GM19239 (cell line): Measurements from ENCODE around the gene KIAA2012.

Experiments
- DNase-seq: peaks from one replicate; pipeline ENCODE4 v3.0.0; 2011; ENCODE audit warnings: low spot score; ENCODE audit not compliant: insufficient read length
- FAIRE-seq: peaks from 2 replicates; lab custom pipeline; 2011; peaks lifted over from hg19 to GRCh38; lab: Jason Lieb, UNC

Gene KIAA2012

DNA sequence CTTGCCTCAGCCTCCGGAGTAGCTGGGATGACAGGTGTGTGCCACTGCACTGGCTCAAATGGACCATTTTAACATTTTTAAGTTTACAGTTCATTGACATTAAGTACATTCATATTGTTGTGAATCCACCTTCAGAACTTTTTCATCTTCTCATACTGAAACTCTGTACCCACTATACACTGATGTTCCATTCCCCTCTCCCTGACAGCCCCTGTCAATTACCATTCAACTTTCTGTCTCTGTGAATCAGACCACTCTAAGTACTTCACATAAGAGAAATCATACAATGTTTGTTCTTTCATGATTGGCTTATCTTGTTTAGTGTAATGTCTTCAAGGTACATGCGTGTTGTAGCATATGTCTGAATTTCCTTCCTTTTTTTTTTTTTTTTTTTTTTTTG, 1.9 kb upstream of the KIAA2012 start:
- DNase-seq (no peak), FAIRE-seq (no peak)

DNA sequence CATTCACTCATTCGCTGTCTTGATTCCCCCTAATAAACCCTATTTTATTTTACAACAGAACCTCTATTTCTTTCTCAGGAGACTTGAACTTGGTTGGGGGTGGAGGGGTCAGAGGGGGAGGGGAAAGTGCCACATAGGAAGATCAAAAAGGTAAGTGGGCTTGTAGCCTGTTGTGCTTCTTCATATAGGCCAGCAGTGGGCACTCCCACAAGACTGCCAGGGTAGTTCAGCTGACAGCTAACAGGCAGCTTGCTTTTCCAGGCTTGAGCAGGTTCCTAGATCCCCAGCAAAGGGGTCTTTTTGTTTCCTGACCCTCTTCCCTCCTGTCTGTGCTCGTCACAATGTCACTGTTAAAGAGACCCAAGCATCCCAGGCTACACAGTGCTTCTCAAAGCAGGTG, 829 bp upstream of the KIAA2012 start:
- FAIRE-seq (no peak), DNase-seq (no peak)

DNA sequence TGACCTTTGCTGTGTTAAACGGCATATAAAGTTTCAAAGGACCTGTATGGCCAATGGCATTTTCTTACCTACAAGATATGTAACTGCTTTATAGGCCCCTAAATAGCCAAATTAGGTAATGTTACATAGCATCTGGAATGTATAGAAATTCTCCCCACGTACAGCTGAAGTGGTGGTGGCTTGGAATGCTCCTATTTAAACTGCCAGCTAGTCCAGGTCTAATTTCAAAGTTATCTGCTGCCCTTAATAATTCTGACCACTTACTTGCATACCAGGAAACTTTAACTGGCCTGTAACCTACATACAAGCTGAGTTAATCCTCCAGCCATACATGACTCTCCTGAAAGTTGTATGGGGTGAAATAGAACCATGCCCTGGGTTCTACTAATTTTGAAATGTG, 1.3 kb downstream of the KIAA2012 start:
- FAIRE-seq (no peak), DNase-seq (no peak)

DNA sequence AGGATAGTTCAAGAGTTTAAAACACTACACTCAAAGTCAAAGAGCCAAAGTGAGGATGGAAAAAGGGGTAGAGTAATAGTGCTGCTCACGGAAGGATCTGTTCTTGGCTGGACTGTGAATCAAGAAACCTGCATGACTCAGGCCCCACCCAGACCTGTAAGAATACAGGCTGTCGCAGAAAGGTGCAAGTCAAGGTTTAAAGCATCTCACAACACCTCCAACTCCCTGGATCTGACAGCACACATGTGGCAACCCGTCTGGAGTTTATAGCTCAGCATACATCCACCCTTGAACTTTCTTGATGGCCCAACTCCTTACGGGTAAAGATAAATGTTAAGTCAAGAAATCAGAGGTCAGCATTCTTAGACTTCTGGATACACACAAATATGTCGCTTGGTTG, 6.3 kb downstream of the KIAA2012 start:
- DNase-seq (no peak), FAIRE-seq (no peak)

DNA sequence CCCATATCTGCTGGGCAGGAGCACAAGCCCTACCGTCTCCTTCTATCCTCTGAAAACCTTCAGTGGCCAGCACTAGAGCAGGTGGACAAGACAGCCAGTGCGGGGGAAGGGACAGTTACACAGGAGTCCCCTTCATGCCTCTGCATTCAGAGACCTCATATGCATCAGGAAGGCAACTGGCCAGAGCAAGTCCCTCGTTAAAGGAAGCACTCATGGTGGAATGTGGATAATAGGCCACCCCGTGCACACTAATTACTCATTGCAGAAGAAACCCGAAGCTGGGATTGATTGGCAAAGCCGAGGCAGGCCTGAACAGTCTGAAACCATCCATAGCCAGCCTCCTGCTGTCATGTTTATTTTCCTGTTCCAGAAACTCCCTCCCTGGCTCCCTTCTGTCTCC, 11.2 kb downstream of the KIAA2012 start:
- no peak for FAIRE-seq

DNA sequence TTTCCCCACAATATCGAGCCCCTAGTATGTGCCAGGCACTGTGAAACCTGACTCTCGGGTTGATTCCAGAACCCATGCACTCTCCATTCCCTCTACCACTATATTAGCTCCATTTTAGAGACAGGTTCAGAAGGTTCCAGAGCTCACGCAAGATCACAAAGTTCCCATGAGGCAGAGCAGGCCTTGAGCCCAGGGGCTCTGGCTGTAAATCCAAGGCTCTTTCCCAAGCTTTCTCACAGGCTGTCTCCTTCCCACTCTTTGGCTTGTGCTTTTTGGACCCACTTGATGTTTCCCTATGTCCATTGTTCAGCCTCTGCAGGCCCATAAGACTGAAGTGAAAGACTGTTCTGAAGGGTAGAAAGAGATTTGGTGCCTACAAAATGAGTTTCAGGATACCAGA, 15.7 kb downstream of the KIAA2012 start:
- DNase-seq (no peak), FAIRE-seq (no peak)

More for the DNA sequence above, 11.2 kb downstream of the KIAA2012 start:
- DNase-seq, result no peak

DNA sequence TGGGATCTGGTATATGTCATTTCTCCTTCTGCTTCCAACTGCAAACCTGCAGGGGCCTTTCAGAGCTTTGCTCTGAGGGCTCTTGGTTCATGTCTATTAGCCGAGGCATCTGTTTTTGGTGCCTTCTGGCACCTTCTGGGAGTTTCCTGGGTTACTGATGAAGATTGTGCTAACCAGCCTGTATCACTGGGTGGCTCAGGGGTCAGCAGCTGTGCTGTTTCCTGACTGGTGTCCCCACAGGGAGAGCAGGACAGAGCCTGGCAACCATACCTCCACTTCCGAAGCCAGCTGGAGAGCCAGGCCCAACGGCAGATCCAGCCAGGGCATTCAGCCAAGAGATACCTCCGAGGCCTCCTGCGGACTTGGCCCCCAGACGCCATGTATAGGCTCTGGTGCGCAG, 17.5 kb downstream of the KIAA2012 start:
- no peak for FAIRE-seq

DNA sequence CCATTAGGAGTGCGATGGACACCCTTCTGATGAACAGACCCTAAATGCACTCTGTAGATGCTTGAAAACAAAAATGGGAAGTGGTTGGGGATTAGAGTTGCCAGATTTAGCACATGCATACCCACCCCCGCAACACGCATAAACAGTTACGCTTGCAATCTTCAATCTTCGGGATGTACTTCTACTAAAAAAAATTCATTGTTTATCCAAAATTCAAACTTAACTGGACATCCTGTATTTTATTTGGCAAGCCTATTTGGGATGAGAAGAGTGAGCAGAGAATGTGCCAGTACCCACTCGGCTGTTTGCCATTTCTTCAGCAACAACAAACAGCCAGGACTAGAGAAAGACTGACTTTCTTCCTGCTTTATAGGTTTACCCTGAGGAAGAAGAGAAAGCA, 18.4 kb downstream of the KIAA2012 start:
- no peak for FAIRE-seq
- DNase-seq, result no peak

More for the DNA sequence above, 17.5 kb downstream of the KIAA2012 start:
- no peak for DNase-seq

DNA sequence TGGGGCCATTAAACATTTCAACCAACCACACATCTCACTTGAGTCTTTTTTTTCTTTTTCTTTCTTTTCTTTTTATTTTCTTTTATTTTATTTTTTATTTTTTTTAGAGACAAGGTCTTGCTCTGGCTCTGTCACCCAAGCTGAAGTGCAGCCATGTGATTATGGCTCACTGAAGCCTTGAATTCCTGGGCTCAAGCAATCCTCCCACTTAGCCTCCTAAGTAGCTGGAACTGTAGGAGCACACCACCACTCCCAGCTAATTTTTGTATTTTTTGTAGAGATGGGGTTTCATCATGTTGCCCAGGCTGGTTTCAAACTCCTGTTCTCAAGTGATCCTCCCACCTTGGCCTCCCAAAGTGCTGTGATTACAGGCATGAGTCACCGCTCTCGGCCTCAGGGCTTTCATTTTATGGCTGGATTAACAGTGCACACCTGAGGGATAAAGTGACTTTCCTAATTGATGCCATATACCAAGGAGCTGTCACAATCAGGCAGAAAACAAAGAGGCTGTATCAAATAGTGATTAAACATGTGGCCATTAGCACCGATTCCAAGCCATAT, 21.5 kb downstream of the KIAA2012 start:
- DNase-seq (no peak), FAIRE-seq (no peak)

DNA sequence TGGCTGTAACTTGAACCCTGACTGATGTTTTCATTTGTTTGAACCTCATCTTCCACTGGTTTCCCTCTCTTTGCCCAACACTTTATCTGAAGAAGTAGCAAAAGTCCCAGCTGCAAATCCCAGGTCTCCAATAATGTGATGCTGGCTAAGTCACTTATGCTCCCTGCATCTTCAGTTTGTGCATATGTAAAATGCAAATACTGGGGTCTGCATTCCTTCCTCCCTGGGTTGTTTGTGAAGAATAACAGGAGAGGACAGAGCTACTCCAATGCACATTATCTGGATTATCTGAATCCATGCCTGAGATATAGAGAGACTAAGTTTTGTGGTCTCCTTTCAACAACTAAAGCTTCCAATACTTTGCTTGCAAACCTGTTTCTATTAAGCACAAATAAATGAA, 22.2 kb downstream of the KIAA2012 start:
- DNase-seq (no peak), FAIRE-seq (no peak)

DNA sequence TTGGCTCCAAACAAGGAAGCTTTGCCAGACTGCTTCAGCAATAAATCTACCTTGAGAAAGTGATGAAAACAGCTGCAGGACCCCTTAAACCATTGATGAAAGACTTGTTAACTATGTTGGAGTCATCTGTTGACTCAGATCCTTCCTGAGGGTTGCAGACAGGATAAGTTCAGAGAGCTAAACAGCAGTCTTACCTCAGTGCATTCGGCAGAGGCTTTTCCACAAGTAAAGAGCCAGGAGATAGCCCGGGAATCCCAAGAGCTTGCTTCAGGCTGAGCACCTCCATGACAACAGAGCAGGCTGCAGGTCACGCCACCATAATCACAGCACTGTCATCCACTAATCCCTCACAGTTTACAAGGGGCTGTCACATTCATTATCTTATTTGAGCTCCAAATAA, 23.7 kb downstream of the KIAA2012 start:
- no peak for FAIRE-seq
- no peak for DNase-seq

DNA sequence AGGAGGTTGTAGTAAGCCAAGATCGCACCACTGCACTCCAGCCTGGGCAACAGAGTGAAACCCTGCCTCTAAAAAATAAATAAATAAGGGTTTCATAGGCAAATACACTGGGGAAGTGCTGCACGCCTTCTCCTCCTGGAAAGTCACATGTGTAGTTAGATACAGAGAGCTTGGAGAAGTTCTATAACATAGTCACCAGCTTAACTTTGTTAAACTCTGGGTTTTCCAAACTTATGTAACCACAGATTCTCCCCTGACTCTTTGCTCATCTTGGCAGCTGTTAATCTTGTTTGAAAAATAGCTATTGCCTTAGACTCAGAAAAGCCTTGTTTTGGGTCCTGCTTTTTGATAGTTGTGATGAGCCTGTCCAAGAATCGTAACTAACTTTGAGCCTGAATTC, 25.2 kb downstream of the KIAA2012 start:
- DNase-seq (no peak), FAIRE-seq (no peak)

DNA sequence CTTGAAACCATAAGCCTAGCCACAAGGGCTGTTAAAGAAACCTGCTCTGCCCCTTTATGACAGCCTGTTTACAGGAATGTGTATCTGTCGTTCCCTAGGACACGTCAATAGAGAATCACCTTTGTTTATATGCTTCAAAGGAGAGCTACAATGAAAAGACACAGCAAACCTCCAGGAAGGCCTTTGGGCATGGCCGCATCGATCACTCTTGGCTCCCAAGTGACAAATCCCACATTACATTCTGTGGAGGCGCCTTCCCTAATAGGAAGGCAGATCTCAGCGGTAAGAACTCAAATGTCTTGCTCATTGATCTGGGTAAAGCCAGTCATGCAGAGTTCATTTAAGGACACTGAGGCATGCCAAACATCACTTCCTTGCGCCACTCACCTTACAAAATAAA, 26.5 kb downstream of the KIAA2012 start:
- DNase-seq (no peak), FAIRE-seq (no peak)

DNA sequence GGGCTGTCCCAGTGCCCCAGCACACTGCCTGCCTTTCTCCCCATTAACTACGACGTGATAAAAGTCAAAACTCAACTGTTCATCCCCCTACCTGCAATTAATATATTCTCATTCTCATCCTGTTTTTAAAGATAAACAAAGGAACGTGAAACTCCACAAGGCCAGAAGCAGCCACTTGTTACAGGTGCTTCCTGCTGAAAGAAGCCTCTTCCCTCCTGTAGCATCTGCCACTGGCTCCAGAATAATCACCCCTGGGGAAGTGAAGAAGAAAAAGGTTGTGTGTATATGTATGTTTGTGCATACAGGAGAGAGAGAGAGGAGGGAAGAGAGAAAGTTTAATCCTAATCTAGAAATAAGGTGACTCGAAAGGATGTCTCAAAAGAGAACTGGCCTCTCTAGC, 27.1 kb downstream of the KIAA2012 start:
- FAIRE-seq (no peak), DNase-seq (no peak)

DNA sequence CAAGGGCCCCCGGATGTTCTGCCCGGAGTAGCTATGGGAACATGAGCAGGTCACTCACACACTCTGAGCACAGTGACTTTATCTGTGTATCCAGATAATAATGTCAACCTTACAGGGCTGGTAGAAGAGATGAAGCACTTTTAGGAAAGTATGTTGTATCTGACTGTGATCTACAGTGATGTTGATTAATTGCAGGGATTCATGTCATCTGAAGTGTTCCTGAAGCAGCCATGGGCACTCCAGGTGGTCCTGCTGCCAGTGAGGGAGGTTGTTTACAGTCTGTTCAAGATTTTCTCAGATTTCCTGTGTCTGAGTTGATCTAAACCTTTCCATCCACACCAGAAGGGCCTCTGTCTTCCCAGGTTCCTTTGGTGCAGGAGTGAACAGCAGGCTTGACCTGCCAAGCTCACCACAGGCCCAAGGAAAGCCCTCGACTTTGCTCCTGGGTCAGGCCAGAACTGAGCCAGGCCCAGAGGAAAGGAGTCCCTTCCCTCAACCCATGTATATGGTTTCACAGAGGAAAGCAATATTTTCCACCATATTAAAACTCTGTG, 28.0 kb downstream of the KIAA2012 start:
- DNase-seq, result no peak
- no peak for FAIRE-seq

DNA sequence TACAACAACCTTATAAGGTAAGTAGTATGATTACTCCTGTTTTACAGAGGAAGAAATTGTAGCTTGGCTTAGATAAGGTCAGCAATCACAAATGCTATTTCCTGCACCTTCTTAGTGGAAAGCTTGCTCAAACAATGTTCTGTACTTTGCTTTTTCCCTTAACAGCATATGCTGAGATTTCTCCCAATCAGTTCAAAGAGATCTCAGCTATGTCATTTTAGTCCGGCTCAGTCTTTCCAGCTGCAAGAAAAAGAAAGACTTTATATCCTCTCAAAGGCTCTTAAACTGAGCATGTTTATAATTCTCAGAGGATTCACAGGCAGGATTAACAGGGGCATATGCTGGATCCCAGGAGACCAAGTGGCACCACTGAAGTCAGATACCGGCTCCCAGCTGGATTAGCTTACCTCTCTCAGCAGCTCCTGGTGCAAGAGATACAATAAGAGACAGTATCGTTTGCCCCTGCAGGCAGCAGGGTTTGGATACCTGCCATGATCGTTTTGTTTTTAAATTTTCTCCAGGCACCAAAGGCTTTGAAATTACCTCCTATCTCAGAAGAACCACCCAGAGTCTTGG, 29.5 kb downstream of the KIAA2012 start:
- FAIRE-seq (no peak), DNase-seq (no peak)

DNA sequence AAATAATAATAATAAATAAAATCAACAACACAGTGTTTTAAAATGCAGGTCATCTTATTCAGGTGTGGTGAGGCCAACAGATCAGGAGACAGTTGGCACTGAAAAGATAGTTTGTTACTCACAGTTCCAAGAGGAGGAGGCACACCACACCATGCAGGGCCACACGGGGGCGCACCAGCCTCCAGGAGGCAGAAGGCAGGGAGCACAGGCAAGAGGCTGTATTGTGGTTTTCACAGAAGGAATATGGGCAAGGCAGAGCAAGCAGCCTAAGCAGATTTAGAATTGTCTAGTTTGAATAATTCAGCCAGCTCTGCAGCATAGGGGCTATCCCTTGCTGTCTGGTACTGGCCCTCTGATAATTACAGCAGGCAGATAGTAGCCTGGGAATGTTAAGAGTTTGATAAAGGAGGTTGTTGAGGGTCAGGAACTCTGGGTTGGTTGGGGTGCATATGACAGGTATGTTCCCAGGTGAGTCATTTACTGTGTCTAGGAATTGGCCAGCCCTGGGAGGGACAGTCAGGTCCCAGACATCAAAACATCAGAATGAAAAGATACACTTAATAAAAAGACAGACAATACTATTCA, 31.3 kb downstream of the KIAA2012 start:
- FAIRE-seq (peak; percentile 40), DNase-seq (peak; percentile 28)

DNA sequence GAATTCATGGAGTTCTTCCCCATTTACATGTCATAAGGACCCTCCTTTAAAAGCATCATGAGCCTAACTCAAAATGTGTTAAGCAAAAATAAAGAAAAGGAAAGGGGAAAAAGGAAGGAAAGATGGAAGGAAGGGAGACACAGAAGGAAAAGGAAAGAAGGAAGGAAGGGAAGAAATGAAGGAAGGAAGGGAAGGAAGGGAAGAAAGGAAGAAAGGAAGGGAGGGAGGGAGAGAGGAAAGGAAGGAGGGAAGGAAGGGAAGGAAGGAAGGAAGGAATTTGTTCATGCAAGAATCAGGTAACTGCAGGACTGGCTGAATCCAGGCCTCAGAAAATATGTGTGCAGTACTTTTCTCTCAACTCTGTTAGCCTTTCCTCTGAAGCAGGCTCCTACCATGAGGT, 32.0 kb downstream of the KIAA2012 start:
- no peak for FAIRE-seq

DNA sequence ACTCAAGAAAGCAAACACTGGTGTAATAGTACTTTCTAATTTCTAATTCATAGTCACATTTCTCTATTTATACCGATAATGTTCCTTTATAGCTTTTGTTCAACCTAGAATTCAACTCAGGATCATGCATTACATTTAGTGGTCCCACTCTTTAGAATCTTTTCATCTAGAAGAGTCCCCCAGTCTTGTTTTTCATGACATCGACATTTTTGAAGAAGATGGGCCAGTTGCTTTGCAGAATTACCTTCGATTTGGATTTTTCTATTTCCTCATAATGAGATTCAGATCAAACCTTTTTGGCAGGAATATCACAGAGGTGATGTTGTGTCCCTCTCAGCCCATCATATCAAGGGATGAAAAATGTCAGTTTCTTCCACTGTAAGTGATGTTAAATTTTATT, 35.3 kb downstream of the KIAA2012 start:
- no peak for DNase-seq
- FAIRE-seq, result no peak

More for the DNA sequence above, 32.0 kb downstream of the KIAA2012 start:
- DNase-seq, result no peak

DNA sequence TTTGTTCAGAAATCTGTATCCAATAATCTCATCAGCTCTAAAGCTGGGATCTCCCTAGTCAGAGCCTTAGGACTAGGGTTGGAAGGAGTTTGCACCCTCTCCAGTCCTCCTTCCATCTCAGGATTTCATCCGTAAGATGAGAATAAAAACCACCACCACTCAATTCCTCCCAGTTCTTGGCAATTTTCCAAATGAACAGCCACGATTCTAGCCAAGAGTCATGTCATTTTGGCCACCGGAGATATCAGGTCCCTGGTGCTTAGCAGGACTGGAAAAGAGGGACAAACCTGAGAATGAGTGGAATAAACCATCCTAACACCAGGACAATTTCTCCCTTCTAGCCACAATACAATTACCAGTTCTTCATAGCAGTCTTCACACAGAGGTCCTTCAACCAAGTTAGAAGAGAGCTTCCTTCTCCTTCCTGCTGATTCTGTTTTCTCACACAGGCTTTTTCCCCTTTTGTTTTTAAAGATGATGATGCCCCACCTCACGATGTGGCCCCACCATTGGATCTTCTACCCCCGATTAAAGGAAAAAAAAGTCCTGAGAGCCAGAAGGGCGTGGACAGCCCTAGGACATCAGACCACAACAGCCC, 36.2 kb downstream of the KIAA2012 start:
- FAIRE-seq, result no peak
- DNase-seq, result no peak

DNA sequence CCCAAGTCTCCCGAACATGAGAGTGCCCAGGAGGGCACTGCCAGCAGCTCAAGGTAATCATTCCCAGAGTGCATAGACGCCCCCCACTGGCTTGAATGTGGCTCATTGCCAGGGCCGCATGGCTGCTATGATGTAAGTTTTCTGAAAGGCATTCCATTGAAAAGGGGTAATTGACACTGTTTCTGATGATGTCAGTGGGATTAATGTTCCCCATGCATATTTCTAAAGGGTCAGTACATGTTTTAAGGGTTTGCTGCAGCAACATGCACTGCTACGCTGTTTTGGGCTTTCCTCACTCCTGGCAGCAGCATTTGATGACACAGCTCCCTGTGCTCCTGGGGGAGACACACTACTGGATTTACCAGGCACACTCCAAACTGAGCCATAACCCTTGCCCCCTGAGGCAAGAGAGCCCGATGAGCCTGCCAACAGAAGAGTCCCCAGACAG, 36.7 kb downstream of the KIAA2012 start:
- FAIRE-seq, result no peak
- no peak for DNase-seq
